Measurements from ENCODE around the gene UBTD2.

GRCh38 chr5:172266676-172267092 is 16.9 kb downstream of the UBTD2 start:
- TF ChIP-seq CTCF (conservative IDR thresholded peaks at IDR 0.05 in 1 of 2, IDR thresholded peaks at IDR 0.05 in 1 of 2; ENCODE audit: low read depth in 1 of 2, low read length in 2 of 2) (no peak), EZH2 (IDR thresholded peaks at IDR 0.05; ENCODE audit: low read length, missing control alignments) (no peak)

All from fibroblast of lung (primary cell).